HepG2 (cell line): Measurements from ENCODE around the gene SLC25A10. TPM values are rescaled to one million over a fixed set of nuclear protein-coding genes. Genes with fewer than 3 reads are reported as not detected.

Experiments used
- CREB3 ChIP-seq: sonication (generic); formaldehyde crosslinking; IDR thresholded peaks from 2 replicates; pipeline ENCODE4 v1.5.0; 2020; ENCODE audit warnings: missing genetic modification reagents
- CSRNP1 ChIP-seq: sonication (generic); formaldehyde crosslinking; IDR thresholded peaks from 2 replicates; pipeline ENCODE4 v1.8.1; 2023; ENCODE audit warnings: mild to moderate bottlenecking, missing genetic modification reagents
- HDAC2 ChIP-seq: sonication (generic); formaldehyde crosslinking; IDR thresholded peaks from 2 replicates; pipeline ENCODE4 v1.4.0; 2020; ENCODE audit warnings: missing genetic modification reagents
- HOXA9 ChIP-seq: sonication (generic); formaldehyde crosslinking; IDR thresholded peaks from 2 replicates; pipeline ENCODE4 v1.8.1; 2022; ENCODE audit warnings: missing genetic modification reagents, mild to moderate bottlenecking, moderate library complexity, borderline replicate concordance
- KDM1A ChIP-seq: IDR thresholded peaks from 2 replicates; pipeline ENCODE4 v1.6.1; 2016; ENCODE audit warnings: missing compliant biosample characterization
- MXD4 ChIP-seq: IDR thresholded peaks from 2 replicates; pipeline ENCODE4 v1.6.1; 2016; ENCODE audit warnings: mild to moderate bottlenecking, missing biosample characterization, missing genetic modification reagents
- ONECUT2 ChIP-seq: sonication (generic); formaldehyde crosslinking; IDR thresholded peaks from 2 replicates; pipeline ENCODE4 v1.4.0; 2020; ENCODE audit warnings: missing genetic modification reagents
- PAXIP1 ChIP-seq: sonication (generic); formaldehyde crosslinking; conservative IDR thresholded peaks from 2 replicates; pipeline ENCODE4 v1.4.0; 2020; ENCODE audit warnings: mild to moderate bottlenecking, missing genetic modification reagents, moderate library complexity
- PRDM4 ChIP-seq: sonication (generic); formaldehyde crosslinking; IDR thresholded peaks from 2 replicates; pipeline ENCODE4 v1.9.0; 2021; ENCODE audit warnings: missing genetic modification reagents, borderline replicate concordance
- SRSF4 ChIP-seq: fragments of 200-400 bp; formaldehyde crosslinking; IDR thresholded peaks from one replicate; pipeline ENCODE4 v1.6.1; 2018; ENCODE audit warnings: mild to moderate bottlenecking, low read depth, low read length, moderate library complexity; ENCODE audit not compliant: poor library complexity, severe bottlenecking
- ZBTB34 ChIP-seq: sonication (generic); formaldehyde crosslinking; IDR thresholded peaks from 2 replicates; pipeline ENCODE4 v1.8.0; 2022; ENCODE audit warnings: mild to moderate bottlenecking, missing genetic modification reagents
- ZBTB7B ChIP-seq: sonication (generic); formaldehyde crosslinking; IDR thresholded peaks from 2 replicates; pipeline ENCODE4 v1.4.0; 2020; ENCODE audit warnings: missing genetic modification reagents
- ZNF335 ChIP-seq: sonication (generic); formaldehyde crosslinking; IDR thresholded peaks from 2 replicates; pipeline ENCODE4 v1.4.0; 2020; ENCODE audit warnings: missing genetic modification reagents
- ZNF543 ChIP-seq: sonication (generic); formaldehyde crosslinking; IDR thresholded peaks from 2 replicates; pipeline ENCODE4 v1.4.0; 2020; ENCODE audit warnings: mild to moderate bottlenecking, missing genetic modification reagents
- polyA plus RNA-seq, 8 experiments: library from polyadenylated mRNA; depleted of rRNA in 3 of 8; stranded (reverse) in 7 of 8; unstranded in 1 of 8; fragments of >200 nt; fragmentation: Illumina TruSeq in 4 of 8; extraction: Trizol in 4 of 8; gene quantifications; 2 replicates each; pipeline versions ENCODE4 v1.2.1 to v1.2.3, GENCODE V29; 2011 to 2016; ENCODE audit warnings: low read depth in 4 of 8, missing spikeins in 1 of 8, mixed read lengths in 1 of 8; ENCODE audit not compliant: insufficient read depth in 1 of 8
- total RNA-seq, 5 experiments: library from RNA; depleted of rRNA; stranded (reverse); fragments of >200 nt; fragmentation: Illumina TruSeq; extraction: Trizol; gene quantifications; 2 replicates each; pipeline ENCODE4 v1.2.3, GENCODE V29; 2016; ENCODE audit warnings: low read depth in 1 of 5
- TF ChIP-seq, protein P1 (sequence below), 2 experiments: fragments of 450-650 bp in 1 of 2; sonication (generic) in 1 of 2; formaldehyde crosslinking; IDR thresholded peaks; 2 replicates each; pipeline versions ENCODE4 v1.5.0 to v1.8.0; 2020 to 2022; ENCODE audit warnings: mild to moderate bottlenecking in 1 of 2, missing genetic modification reagents in 1 of 2

The SLC25A10 gene
- total and polyA plus RNA-seq, 2 of the 13 experiments (the other 11 are each of a cell fraction or from before 2014, with no cell fraction given), result 46.5 to 140 TPM

DNA sequence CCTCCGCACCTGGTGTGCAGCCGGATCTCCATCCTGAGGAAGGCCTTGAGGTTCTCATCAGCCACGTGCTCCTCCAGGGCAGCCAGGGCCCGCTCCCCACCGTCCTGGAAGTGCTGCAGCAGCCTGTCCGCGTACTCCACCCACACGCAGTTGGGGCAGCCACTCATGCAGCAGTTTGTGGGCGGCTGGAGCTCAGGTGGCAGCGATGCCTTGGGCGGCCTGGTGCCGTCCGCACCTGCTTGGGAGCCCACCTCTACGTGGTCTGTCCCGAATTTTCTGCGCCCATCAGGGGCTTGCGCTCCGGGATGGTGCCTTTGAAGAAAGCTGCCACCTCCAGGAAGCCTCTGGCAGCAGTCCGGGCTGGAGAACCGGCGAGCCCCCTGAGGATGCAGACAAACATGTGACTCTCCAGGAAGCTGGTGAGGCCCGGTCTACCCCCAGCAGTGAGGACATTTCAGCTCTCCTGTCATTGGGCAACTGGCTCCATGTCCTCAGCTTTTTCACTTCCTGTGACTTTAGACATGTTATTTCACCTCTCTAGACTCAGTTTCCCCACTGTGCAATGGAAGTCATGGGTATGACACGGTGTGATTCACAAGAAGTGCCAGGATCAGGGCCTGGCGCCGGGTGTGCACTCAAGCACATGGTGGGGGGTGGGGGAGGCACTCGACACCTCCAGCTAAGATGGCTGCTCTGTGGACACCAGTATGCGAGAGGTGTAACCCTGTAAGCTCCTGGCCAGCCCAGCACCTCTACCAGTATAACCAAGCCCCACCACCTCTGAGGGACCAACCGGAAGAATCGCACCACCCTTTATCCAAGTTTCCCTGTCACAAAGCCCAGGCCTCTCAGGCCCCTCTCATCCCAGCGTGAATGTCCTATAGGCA, 46.6 kb upstream of the SLC25A10 start (continued):
- no peak; the same call in 1 of the 2 replicates for TF ChIP-seq PAXIP1 (CRISPR knock-in tag)
- peak; percentile 45; the same call in 1 of the 2 replicates for TF ChIP-seq ZBTB34 (CRISPR knock-in tag)
- TF ChIP-seq ZNF543 (CRISPR knock-in tag), result no peak; the same call in 1 of the 2 replicates
- no peak for TF ChIP-seq PRDM4 (CRISPR knock-in tag)
- TF ChIP-seq, protein P1, sequence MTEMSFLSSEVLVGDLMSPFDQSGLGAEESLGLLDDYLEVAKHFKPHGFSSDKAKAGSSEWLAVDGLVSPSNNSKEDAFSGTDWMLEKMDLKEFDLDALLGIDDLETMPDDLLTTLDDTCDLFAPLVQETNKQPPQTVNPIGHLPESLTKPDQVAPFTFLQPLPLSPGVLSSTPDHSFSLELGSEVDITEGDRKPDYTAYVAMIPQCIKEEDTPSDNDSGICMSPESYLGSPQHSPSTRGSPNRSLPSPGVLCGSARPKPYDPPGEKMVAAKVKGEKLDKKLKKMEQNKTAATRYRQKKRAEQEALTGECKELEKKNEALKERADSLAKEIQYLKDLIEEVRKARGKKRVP (CRISPR knock-in tag; IDR thresholded peaks at IDR 0.05), result no peak
- TF ChIP-seq KDM1A (CRISPR knock-in tag), result no peak
- TF ChIP-seq CREB3 (CRISPR knock-in tag), result no peak
- 0 out of 2 replicates have a peak, but pooled peaks have one; percentile 8 for TF ChIP-seq MXD4 (CRISPR knock-in tag)
- TF ChIP-seq ZNF335 (CRISPR knock-in tag), result no peak
- TF ChIP-seq ONECUT2, result no peak
- no peak for TF ChIP-seq SRSF4
- no peak for TF ChIP-seq ZBTB7B (CRISPR knock-in tag)
- TF ChIP-seq HDAC2 (CRISPR knock-in tag), result no peak
- TF ChIP-seq CSRNP1 (CRISPR knock-in tag), result no peak
- no peak for TF ChIP-seq HOXA9 (CRISPR knock-in tag)
